Epithelial cell of alveolus of lung (primary cell): Measurements from ENCODE around the gene ECPAS. TPM values are rescaled to one million over a fixed set of nuclear protein-coding genes. Genes with fewer than 3 reads are reported as not detected.

ENCODE experiments used
- total RNA-seq: library from RNA; depleted of rRNA; stranded (reverse); fragments of >200 nt; gene quantifications from 2 replicates; pipeline ENCODE4 v1.2.1, GENCODE V29; 2015

Gene ECPAS, protein sequence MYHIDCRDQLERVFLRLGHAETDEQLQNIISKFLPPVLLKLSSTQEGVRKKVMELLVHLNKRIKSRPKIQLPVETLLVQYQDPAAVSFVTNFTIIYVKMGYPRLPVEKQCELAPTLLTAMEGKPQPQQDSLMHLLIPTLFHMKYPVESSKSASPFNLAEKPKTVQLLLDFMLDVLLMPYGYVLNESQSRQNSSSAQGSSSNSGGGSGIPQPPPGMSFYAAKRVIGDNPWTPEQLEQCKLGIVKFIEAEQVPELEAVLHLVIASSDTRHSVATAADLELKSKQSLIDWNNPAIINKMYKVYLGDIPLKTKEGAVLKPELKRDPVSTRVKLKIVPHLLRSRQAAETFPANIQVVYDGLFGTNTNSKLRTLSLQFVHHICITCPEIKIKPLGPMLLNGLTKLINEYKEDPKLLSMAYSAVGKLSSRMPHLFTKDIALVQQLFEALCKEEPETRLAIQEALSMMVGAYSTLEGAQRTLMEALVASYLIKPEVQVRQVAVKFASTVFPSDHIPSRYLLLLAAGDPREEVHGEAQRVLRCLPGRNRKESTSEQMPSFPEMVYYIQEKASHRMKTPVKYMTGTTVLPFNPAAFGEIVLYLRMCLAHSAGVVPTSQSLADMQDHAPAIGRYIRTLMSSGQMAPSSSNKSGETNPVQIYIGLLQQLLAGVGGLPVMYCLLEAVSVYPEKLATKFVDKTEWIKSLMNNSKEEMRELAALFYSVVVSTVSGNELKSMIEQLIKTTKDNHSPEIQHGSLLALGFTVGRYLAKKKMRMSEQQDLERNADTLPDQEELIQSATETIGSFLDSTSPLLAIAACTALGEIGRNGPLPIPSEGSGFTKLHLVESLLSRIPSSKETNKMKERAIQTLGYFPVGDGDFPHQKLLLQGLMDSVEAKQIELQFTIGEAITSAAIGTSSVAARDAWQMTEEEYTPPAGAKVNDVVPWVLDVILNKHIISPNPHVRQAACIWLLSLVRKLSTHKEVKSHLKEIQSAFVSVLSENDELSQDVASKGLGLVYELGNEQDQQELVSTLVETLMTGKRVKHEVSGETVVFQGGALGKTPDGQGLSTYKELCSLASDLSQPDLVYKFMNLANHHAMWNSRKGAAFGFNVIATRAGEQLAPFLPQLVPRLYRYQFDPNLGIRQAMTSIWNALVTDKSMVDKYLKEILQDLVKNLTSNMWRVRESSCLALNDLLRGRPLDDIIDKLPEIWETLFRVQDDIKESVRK (N-terminal part only)
- total RNA-seq: 36.8 and 46.4 TPM in 2 replicates

DNA sequence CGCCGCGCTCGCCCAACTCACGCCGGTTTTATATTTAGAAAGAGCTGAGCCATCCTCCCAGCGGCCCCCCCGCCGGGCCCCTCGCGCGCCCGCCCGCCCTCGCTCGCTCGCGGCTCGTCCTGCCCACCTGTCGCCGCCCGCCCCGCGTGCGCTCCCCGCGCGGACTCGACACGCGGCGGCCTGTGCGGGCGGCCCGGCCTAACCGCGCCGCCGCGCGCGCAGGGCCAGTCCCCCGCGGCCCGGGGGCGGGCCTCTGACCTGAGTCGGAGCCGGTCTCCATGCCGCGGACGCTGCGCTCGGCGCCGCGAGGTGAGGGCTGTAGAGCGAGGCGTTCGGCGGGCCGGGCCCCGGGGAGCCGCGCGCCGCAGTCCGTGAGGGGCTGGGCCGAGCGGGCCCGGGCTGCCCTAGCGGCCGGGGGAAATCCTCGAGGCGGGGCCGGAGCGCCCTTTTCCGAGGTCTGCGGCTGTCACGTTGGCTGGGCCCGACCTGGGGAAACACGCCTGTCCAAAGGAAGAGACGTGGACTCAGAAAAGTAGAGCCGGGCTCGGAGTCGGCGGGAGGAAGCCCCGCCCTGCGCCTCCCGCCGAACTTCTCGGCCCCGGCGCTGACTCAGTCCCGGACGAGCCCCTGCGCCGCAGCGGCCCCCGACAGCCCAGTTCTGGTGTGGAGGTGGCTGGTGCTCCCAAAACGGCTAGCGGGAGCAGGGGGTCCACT lies at the start of gene ECPAS:
Gene ECPAS (minus strand): TSS at position 526 of the 714 bp plus-strand sequence. CDS start 11,465 bp downstream, outside the sequence.

DNA sequence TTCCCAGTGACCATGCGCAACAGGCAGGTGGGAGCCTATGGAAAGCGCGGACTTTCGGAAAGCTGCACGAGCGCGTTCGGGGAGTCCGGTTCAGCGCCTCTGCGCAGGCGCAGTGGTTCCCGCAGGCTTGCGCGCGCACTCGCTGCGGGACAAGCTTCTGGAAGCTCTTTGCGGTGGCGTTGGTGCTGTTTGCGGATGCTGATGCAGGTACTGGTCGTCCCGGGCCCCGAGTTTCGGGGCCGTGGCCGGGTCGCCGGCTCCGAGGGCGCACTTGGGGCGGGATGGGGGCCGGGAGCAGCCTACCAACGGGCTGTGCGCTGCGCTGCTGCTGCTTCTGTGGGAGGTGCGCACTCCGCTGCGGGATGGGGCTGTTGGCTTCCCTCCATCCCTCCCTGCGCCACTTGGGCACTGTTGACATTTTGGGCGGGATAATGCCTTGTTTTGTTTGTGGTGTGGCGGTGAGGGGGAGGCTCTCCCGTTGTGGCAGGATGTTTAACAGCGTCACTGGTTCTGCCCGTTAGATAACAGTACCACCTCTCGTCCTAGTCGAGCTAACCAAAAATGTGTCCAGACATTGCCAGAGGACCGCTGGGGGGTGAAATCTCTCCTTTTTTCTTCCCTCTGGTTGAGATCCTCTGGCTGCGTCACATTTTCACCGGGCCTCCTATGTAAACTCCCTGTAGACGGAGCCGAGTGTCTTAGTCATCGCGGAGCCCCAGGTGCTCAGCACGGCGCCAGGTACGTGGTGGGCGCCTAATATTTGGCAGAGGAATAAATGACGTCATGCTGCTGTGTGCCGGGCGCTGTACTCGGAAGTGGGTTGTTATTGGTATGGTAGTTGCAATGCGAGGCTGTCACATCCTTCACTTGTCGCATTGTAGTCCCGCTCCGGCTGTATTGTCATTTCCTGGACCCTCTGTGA lies 41.1 kb upstream of the ECPAS start, which contains the start of gene ZNF483:
Gene ZNF483 (plus strand): TSS at position 124 of the 922 bp plus-strand sequence. CDS start 2,217 bp downstream, outside the sequence.

DNA sequence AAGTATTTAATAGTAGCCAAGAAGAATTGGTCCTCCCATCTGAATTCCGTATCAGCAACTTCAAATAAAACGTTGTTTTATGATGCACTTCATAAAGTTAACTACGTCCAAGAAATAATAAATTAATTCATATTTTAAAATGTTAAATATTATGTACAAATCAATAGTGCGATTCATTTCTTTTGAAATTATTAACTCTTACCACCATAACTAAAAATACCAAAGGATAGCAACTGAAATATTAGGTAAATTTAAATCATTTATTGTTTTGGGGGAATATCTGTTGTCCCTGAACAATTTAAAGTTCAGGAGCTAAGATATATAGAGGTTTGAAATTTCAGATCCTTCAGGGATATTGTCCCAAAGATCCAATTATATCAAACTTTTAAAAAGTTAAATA lies 154.1 kb downstream of the ECPAS start, which contains the start of gene OR2K2:
Gene OR2K2 (minus strand): TSS at position 101 of the 400 bp plus-strand sequence. CDS start 1,791 bp downstream, outside the sequence.

Other genes with a start within 250 kb of the ECPAS start
- gene OR2K2, start 154.2 kb downstream of the ECPAS start, total RNA-seq: 0.40 TPM in 1 of 2 replicates, not detected in the other
- gene ZNF483, start 40.8 kb upstream of the ECPAS start, total RNA-seq: 0.13 and 0.72 TPM in 2 replicates
- 66.8 and 101 TPM in 2 replicates for gene PTGR1, start 115.3 kb upstream of the ECPAS start, total RNA-seq
- 8.8 and 20.8 TPM in 2 replicates for gene DNAJC25, start 147.0 kb upstream of the ECPAS start, total RNA-seq
- gene GNG10, start 177.2 kb upstream of the ECPAS start, total RNA-seq: 69.5 and 91.9 TPM in 2 replicates